Upper lobe of left lung (tissue), 4 donors: ENCODE results near the gene ELOB.

Experiments used
- POLR2A ChIP-seq, 4 donors: fragments of 450-650 bp; IDR thresholded peaks; one replicate each; pipeline ENCODE4 v1.5.1; 2016 to 2017; ENCODE audit warnings: antibody characterized with exemption in 4 of 4, mild to moderate bottlenecking in 2 of 4
- POLR2AphosphoS5 ChIP-seq, 2 donors: sonication (generic); formaldehyde crosslinking; IDR thresholded peaks; one replicate each; pipeline ENCODE4 v1.5.1; 2017; ENCODE audit warnings: antibody characterized with exemption in 2 of 2
- TF ChIP-seq, protein P1 (sequence below), 6 experiments: fragments of 450-650 bp in 4 of 6; fragments of 200-600 bp in 2 of 6; sonication (generic) in 2 of 6; IDR thresholded peaks; one replicate each; pipeline ENCODE4 v1.5.1; 2016 to 2019; ENCODE audit warnings: antibody characterized with exemption in 6 of 6

DNA sequence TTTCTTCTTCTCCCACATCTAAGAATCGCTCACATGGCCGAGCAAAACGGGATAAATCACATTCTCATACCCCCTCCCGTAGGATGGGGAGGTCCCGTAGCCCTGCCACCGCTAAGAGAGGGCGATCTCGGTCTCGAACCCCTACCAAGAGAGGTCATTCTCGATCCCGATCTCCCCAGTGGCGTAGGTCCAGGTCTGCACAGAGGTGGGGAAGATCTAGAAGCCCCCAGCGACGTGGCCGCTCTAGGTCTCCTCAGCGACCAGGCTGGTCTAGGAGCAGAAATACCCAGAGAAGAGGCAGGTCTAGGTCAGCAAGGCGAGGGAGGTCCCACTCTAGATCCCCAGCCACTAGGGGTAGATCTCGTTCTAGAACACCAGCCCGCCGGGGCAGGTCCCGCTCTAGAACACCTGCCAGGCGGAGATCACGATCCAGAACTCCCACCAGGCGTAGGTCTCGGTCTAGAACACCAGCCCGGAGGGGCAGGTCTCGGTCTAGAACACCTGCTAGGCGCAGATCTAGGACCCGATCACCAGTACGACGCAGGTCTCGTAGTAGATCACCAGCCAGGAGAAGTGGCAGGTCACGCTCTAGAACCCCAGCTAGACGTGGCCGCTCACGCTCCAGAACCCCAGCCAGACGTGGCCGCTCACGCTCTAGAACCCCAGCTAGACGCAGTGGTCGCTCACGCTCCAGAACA, 15.0 kb downstream of the ELOB start:
- no peak for TF ChIP-seq POLR2A (IDR thresholded peaks at IDR 0.05)
- TF ChIP-seq, protein P1, sequence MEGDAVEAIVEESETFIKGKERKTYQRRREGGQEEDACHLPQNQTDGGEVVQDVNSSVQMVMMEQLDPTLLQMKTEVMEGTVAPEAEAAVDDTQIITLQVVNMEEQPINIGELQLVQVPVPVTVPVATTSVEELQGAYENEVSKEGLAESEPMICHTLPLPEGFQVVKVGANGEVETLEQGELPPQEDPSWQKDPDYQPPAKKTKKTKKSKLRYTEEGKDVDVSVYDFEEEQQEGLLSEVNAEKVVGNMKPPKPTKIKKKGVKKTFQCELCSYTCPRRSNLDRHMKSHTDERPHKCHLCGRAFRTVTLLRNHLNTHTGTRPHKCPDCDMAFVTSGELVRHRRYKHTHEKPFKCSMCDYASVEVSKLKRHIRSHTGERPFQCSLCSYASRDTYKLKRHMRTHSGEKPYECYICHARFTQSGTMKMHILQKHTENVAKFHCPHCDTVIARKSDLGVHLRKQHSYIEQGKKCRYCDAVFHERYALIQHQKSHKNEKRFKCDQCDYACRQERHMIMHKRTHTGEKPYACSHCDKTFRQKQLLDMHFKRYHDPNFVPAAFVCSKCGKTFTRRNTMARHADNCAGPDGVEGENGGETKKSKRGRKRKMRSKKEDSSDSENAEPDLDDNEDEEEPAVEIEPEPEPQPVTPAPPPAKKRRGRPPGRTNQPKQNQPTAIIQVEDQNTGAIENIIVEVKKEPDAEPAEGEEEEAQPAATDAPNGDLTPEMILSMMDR (IDR thresholded peaks at IDR 0.05) = no peak
- no peak for TF ChIP-seq POLR2AphosphoS5 (IDR thresholded peaks at IDR 0.05)
